Skin epidermis (tissue), 12 donors: ENCODE data around the gene BTBD1.
A peak's percentile ranks its signal among the peaks of the same experiment; 100 is the strongest.
"Not testable (repeated sequence)": the region's sequence is repeated elsewhere in the genome, so short reads cannot be mapped to it uniquely, and the experiment has no call there.

ENCODE experiments used
- H3K27ac ChIP-seq, 21 experiments: fragments of 200-600 bp; sonication (generic) in 11 of 21; one replicate each; pipeline ENCODE4 v1.5.0; 2020; ENCODE audit warnings: mild to moderate bottlenecking in 3 of 21, inconsistent platforms in 2 of 21, moderate library complexity in 2 of 21
- H3K4me3 ChIP-seq, 7 experiments: fragments of 200-600 bp; sonication (generic) in 2 of 7; one replicate each; pipeline ENCODE4 v1.5.0; 2020; ENCODE audit warnings: inconsistent platforms in 2 of 7, mild to moderate bottlenecking in 2 of 7, moderate library complexity in 1 of 7

BTBD1 gene

GRCh38 chr15:83064859-83065258 is 2.2 kb downstream of the BTBD1 start:
- H3K4me3 ChIP-seq, result peak overlapping the region in 4 of 7 experiments; percentile 7 to 91 (median 80)
- peak overlapping the region in 3 of 21 experiments; percentile 3 to 94 (median 5) for H3K27ac ChIP-seq

GRCh38 chr15:83063551-83063950 is 3.5 kb downstream of the BTBD1 start:
- H3K27ac ChIP-seq, result peak overlapping the region in 3 of 21 experiments; percentile 20 to 38 (median 37)
- no peak overlapping the region for H3K4me3 ChIP-seq

- peak overlapping the region in 2 of 21 experiments; percentile 37 to 38 for H3K27ac ChIP-seq
Measured at GRCh38 chr15:83062768-83063180, 4.3 kb downstream of the BTBD1 start.

GRCh38 chr15:83061680-83062079 is 5.4 kb downstream of the BTBD1 start:
- Histone ChIP-seq H3K4me3 (no peak overlapping the region), H3K27ac (peak overlapping the region in 2 of 21 experiments; percentile 3 to 28)

More at GRCh38 chr15:83062768-83063180, 4.3 kb downstream of the BTBD1 start:
- H3K4me3 ChIP-seq, result no peak overlapping the region

- Histone ChIP-seq H3K4me3 (no peak overlapping the region), H3K27ac (no peak overlapping the region)
Measured at GRCh38 chr15:83057696-83058376, 9.2 kb downstream of the BTBD1 start.

GRCh38 chr15:83057002-83057401 is 10.1 kb downstream of the BTBD1 start:
- Histone ChIP-seq H3K27ac (no peak overlapping the region), H3K4me3 (no peak overlapping the region)

GRCh38 chr15:83053151-83053550 is 13.9 kb downstream of the BTBD1 start:
- no peak overlapping the region for H3K4me3 ChIP-seq
- H3K27ac ChIP-seq, result no peak overlapping the region

GRCh38 chr15:83046558-83047127 is 20.4 kb downstream of the BTBD1 start:
- Histone ChIP-seq H3K4me3 (no peak overlapping the region), H3K27ac (peak overlapping the region in 2 of 21 experiments; percentile 8 to 42)

- Histone ChIP-seq H3K27ac (no peak overlapping the region), H3K4me3 (no peak overlapping the region)
Measured at GRCh38 chr15:83044156-83044555, 22.9 kb downstream of the BTBD1 start.

- no peak overlapping the region for H3K27ac ChIP-seq
- no peak overlapping the region for H3K4me3 ChIP-seq
Measured at GRCh38 chr15:83039206-83039605, 27.8 kb downstream of the BTBD1 start.

- Histone ChIP-seq H3K27ac (no peak overlapping the region), H3K4me3 (no peak overlapping the region)
Measured at GRCh38 chr15:83036253-83036652, 30.8 kb downstream of the BTBD1 start.

GRCh38 chr15:83031234-83031633 is 35.8 kb downstream of the BTBD1 start:
- not testable (repeated sequence) for H3K27ac ChIP-seq, H3K4me3 ChIP-seq

GRCh38 chr15:83030021-83030420 is 37.0 kb downstream of the BTBD1 start:
- Histone ChIP-seq H3K4me3 (no peak overlapping the region), H3K27ac (no peak overlapping the region)

GRCh38 chr15:83018436-83018835 is 48.6 kb downstream of the BTBD1 start:
- H3K4me3 ChIP-seq, result no peak overlapping the region
- no peak overlapping the region for H3K27ac ChIP-seq

GRCh38 chr15:83016906-83017305 is 50.1 kb downstream of the BTBD1 start:
- Histone ChIP-seq H3K4me3 (no peak overlapping the region), H3K27ac (no peak overlapping the region)

GRCh38 chr15:83015361-83015760 is 51.7 kb downstream of the BTBD1 start:
- H3K27ac ChIP-seq, result no peak overlapping the region

GRCh38 chr15:83014205-83014653 is 52.8 kb downstream of the BTBD1 start:
- Histone ChIP-seq H3K27ac (peak overlapping the region in 1 of 21 experiments; percentile 28), H3K4me3 (no peak overlapping the region)

More at GRCh38 chr15:83015361-83015760, 51.7 kb downstream of the BTBD1 start:
- no peak overlapping the region for H3K4me3 ChIP-seq

GRCh38 chr15:83012636-83013035 is 54.4 kb downstream of the BTBD1 start:
- Histone ChIP-seq H3K27ac (peak overlapping the region in 7 of 21 experiments; percentile 72 to 96 (median 91)), H3K4me3 (peak overlapping the region in 1 of 7 experiments; percentile 98)

GRCh38 chr15:83012076-83012426 is 55.0 kb downstream of the BTBD1 start:
- H3K4me3 ChIP-seq, result peak overlapping the region; percentile 86 to 100 (median 98)
- H3K27ac ChIP-seq, result peak overlapping the region in 20 of 21 experiments; percentile 72 to 96 (median 90)

GRCh38 chr15:83011271-83012075 is 55.6 kb downstream of the BTBD1 start, which contains the start of gene C15orf40:
C15orf40 (minus strand) TSS chr15:83011639; CDS start chr15:83011607, 32 bp downstream.
- peak within 1 kb of the TSS; percentile 68 to 96 (median 89) for H3K27ac ChIP-seq
- peak within 1 kb of the TSS; percentile 86 to 100 (median 98) for H3K4me3 ChIP-seq
